Gastroesophageal sphincter (tissue), 3 donors: Measurements from ENCODE around the gene SMARCB1.

Experiments
- CTCF ChIP-seq, 4 experiments: fragments of 200-600 bp in 2 of 4; fragments of 450-650 bp in 2 of 4; sonication (generic) in 1 of 4; IDR thresholded peaks; one replicate each; pipeline ENCODE4 v1.5.1; 2017 to 2019; ENCODE audit warnings: antibody characterized with exemption in 4 of 4, mild to moderate bottlenecking in 2 of 4, moderate library complexity in 2 of 4
- EP300 ChIP-seq: sonication (generic); formaldehyde crosslinking; IDR thresholded peaks from one replicate; pipeline ENCODE4 v1.6.1; 2017; ENCODE audit warnings: antibody characterized with exemption, mild to moderate bottlenecking
- POLR2A ChIP-seq, 2 donors: fragments of 450-650 bp; IDR thresholded peaks; one replicate each; pipeline ENCODE4 v1.6.1; 2017; ENCODE audit warnings: antibody characterized with exemption in 2 of 2, mild to moderate bottlenecking in 2 of 2, moderate library complexity in 1 of 2

- no peak for TF ChIP-seq EP300
- TF ChIP-seq CTCF (IDR thresholded peaks at IDR 0.05), result no peak
- TF ChIP-seq POLR2A (IDR thresholded peaks at IDR 0.05), result no peak
Measured at GRCh38 chr22:23828800-23829680, 42.3 kb downstream of the SMARCB1 start.
